ENCODE data around the gene CEMIP. TPM values are rescaled to one million over a fixed set of nuclear protein-coding genes. Genes with fewer than 3 reads are reported as not detected.

The CEMIP gene
- polyA plus RNA-seq, 1 donor (not counting 4 experiments of a cell fraction or from before 2014, with no cell fraction given), result 2.3 TPM

GRCh38 chr15:80789296-80789695 lies 10.1 kb downstream of the CEMIP start:
- H3K9ac ChIP-seq (ENCODE audit: control insufficient read depth, extremely low read depth, insufficient read depth, low read length), result no peak overlapping the region
- H2AFZ ChIP-seq (ENCODE audit: control insufficient read depth, low read length), result no peak overlapping the region
- FAIRE-seq, result peak; percentile 48
- H3K9me3 ChIP-seq (ENCODE audit: control insufficient read depth, low read depth, low read length), result no peaks in the 10 kb centered on the region
- H3K36me3 ChIP-seq (ENCODE audit: control insufficient read depth in 2 of 2, extremely low read depth in 1 of 2, insufficient read depth in 2 of 2, low read length in 2 of 2), result no peaks in the 10 kb centered on the region
- peaks cover 8% of the 10 kb centered on the region for H3K4me1 ChIP-seq (ENCODE audit: control insufficient read depth, extremely low read depth, insufficient read depth, low read length)
- no peaks in the 10 kb centered on the region for H3K79me2 ChIP-seq (ENCODE audit: control insufficient read depth, insufficient read depth, low read length)
- H3K27ac ChIP-seq (ENCODE audit: control insufficient read depth, insufficient read depth, low read length), result no peak overlapping the region
- no peaks in the 10 kb centered on the region for H3K9me1 ChIP-seq (ENCODE audit: control insufficient read depth, extremely low read depth, insufficient read depth, low read length)
- H3K27me3 ChIP-seq (ENCODE audit: control insufficient read depth, extremely low read depth, insufficient read depth, low read length), result no peaks in the 10 kb centered on the region
- TF ChIP-seq EZH2 (IDR thresholded peaks at IDR 0.05; ENCODE audit: low read length) (no peak), CTCF (optimal IDR thresholded peaks at IDR 0.05 in 1 of 3, IDR thresholded peaks at IDR 0.05 in 1 of 3, conservative IDR thresholded peaks at IDR 0.05 in 1 of 3; ENCODE audit: extremely low read depth in 1 of 3, insufficient read depth in 2 of 3, low read length in 3 of 3) (no peak)
- DNase-seq (ENCODE audit: low read depth, low spot score), result no peak
- H4K20me1 ChIP-seq (ENCODE audit: control insufficient read depth, extremely low read depth, insufficient read depth, low read length), result no peaks in the 10 kb centered on the region
- dilution Hi-C loops (cut with MboI; ENCODE audit: extremely low pct_ligation_motif_present, low sequenced_read_pairs), result no loop called here
- H3K4me2 ChIP-seq (ENCODE audit: control insufficient read depth, extremely low read depth, insufficient read depth, low read depth, low read length), result no peak overlapping the region
- no peak overlapping the region for H3K4me3 ChIP-seq (ENCODE audit: control insufficient read depth in 2 of 3, extremely low read depth in 1 of 3, insufficient read depth in 2 of 3, low read depth in 1 of 3, low read length in 3 of 3)

- H4K20me1 ChIP-seq (ENCODE audit: control insufficient read depth, extremely low read depth, insufficient read depth, low read length), result no peaks in the 10 kb centered on the region
- FAIRE-seq, result no peak
These were observed 10.6 kb downstream of the CEMIP start for GRCh38 chr15:80789796-80790195.

More at GRCh38 chr15:80789796-80790195, 10.6 kb downstream of the CEMIP start:
- no peak for DNase-seq (ENCODE audit: low read depth, low spot score)
- Histone ChIP-seq H2AFZ (ENCODE audit: control insufficient read depth, low read length) (no peak overlapping the region), H3K4me3 (ENCODE audit: control insufficient read depth in 2 of 3, extremely low read depth in 1 of 3, insufficient read depth in 2 of 3, low read depth in 1 of 3, low read length in 3 of 3) (no peak overlapping the region), H3K9ac (ENCODE audit: control insufficient read depth, extremely low read depth, insufficient read depth, low read length) (no peak overlapping the region), H3K9me1 (ENCODE audit: control insufficient read depth, extremely low read depth, insufficient read depth, low read length) (no peaks in the 10 kb centered on the region), H3K79me2 (ENCODE audit: control insufficient read depth, insufficient read depth, low read length) (no peaks in the 10 kb centered on the region), H3K9me3 (ENCODE audit: control insufficient read depth, low read depth, low read length) (no peaks in the 10 kb centered on the region), H3K27ac (ENCODE audit: control insufficient read depth, insufficient read depth, low read length) (no peak overlapping the region), H3K4me1 (ENCODE audit: control insufficient read depth, extremely low read depth, insufficient read depth, low read length) (peaks cover 8% of the 10 kb centered on the region), H3K36me3 (ENCODE audit: control insufficient read depth in 2 of 2, extremely low read depth in 1 of 2, insufficient read depth in 2 of 2, low read length in 2 of 2) (no peaks in the 10 kb centered on the region), H3K27me3 (ENCODE audit: control insufficient read depth, extremely low read depth, insufficient read depth, low read length) (no peaks in the 10 kb centered on the region), H3K4me2 (ENCODE audit: control insufficient read depth, extremely low read depth, insufficient read depth, low read depth, low read length) (no peak overlapping the region)
- dilution Hi-C loops (cut with MboI; ENCODE audit: extremely low pct_ligation_motif_present, low sequenced_read_pairs), result no loop called here
- no peak for TF ChIP-seq EZH2 (IDR thresholded peaks at IDR 0.05; ENCODE audit: low read length)
- TF ChIP-seq CTCF (optimal IDR thresholded peaks at IDR 0.05 in 1 of 3, IDR thresholded peaks at IDR 0.05 in 1 of 3, conservative IDR thresholded peaks at IDR 0.05 in 1 of 3; ENCODE audit: extremely low read depth in 1 of 3, insufficient read depth in 2 of 3, low read length in 3 of 3), result no peak

Measured in keratinocyte (primary cell).